K562 (cell line): Measurements from ENCODE around the gene BGN. TPM values are rescaled to one million over a fixed set of nuclear protein-coding genes. Genes with fewer than 3 reads are reported as not detected.

Source experiments
- ATAC-seq: fragments of 200-7000 bp; cut with Tn5 transposase; 3 replicates; pipeline ENCODE4 v1.9.1; 2020; ENCODE audit warnings: moderate library complexity
- BruUV-seq: library from RNA; stranded (reverse); fragments of 400-500 nt; replicated peaks from 2 replicates; lab custom pipeline; 2021; lab: Mats Ljungman, UMichigan
- CTCF ChIA-PET: fragments of 300-600 bp; formaldehyde crosslinking; extraction: SDS; loops from one replicate; lab custom pipeline; 2021; ENCODE audit warnings: low intra/inter-chr PET ratio; lab: Yijun Ruan, JAX
- POLR2A ChIA-PET: fragments of 300-600, 350-650 bp; sonication (Branson Sonifier 250); formaldehyde crosslinking; extraction: SDS; loops from one replicate; lab custom pipeline; 2021; ENCODE audit warnings: antibody characterized with exemption, inconsistent platforms; lab: Yijun Ruan, JAX
- DNase-seq, 4 experiments: peaks; one replicate each; pipeline versions ENCODE4 v3.0.0 to v3.0.0-alpha.2; 2011 to 2018; ENCODE audit warnings: low spot score in 3 of 4, mixed read lengths in 3 of 4; ENCODE audit errors: extremely low read depth in 1 of 4
- FAIRE-seq: peaks from 2 replicates; lab custom pipeline; 2011; peaks lifted over from hg19 to GRCh38; lab: Jason Lieb, UNC
- H2AFZ ChIP-seq: 2 replicates; pipeline ENCODE4 v1.6.0; 2011; ENCODE audit warnings: low read depth, low read length, control low read depth, inconsistent platforms
- H3K27ac ChIP-seq: fragments of 200-600 bp; 3 replicates; pipeline ENCODE4 v1.8.0; 2011; ENCODE audit warnings: low read depth, mild to moderate bottlenecking, control low read depth, inconsistent platforms, low read length, moderate library complexity, mixed read lengths; ENCODE audit errors: extremely low read depth
- H3K27me3 ChIP-seq, 2 experiments: fragments of 300-600 bp in 1 of 2; 2 replicates in 1 of 2; 3 replicates in 1 of 2; pipeline versions ENCODE4 v1.6.0 to v1.8.0; 2011; ENCODE audit warnings: inconsistent platforms in 2 of 2, low read length in 2 of 2, mild to moderate bottlenecking in 1 of 2, mixed read lengths in 1 of 2, moderate library complexity in 1 of 2; ENCODE audit not compliant: control insufficient read depth in 2 of 2, insufficient read depth in 2 of 2
- H3K36me3 ChIP-seq: fragments of 300-600 bp; 3 replicates; pipeline ENCODE4 v1.8.0; 2011; ENCODE audit warnings: mild to moderate bottlenecking, low read length, inconsistent platforms; ENCODE audit not compliant: control insufficient read depth, insufficient read depth
- H3K4me1 ChIP-seq, 2 experiments: fragments of 200-600 bp in 1 of 2; replicated peaks in 1 of 2; 2 replicates in 1 of 2; 3 replicates in 1 of 2; pipeline versions ENCODE4 v1.5.1 to v1.8.0; 2011; ENCODE audit warnings: inconsistent platforms in 2 of 2, low read length in 2 of 2, mild to moderate bottlenecking in 1 of 2, mixed read lengths in 1 of 2, moderate library complexity in 1 of 2; ENCODE audit not compliant: control insufficient read depth in 2 of 2, insufficient read depth in 2 of 2
- H3K4me2 ChIP-seq: 2 replicates; pipeline ENCODE4 v1.6.1; 2011; ENCODE audit warnings: low read length, control low read depth, inconsistent platforms, mixed read lengths; ENCODE audit not compliant: insufficient read depth
- H3K4me3 ChIP-seq: fragments of 200-600 bp; sonication (generic), shearing (Covaris generic); 2 replicates; pipeline ENCODE4 v1.5.1; 2016; ENCODE audit warnings: control low read depth, inconsistent platforms
- H3K79me2 ChIP-seq: fragments of 200-600 bp; 3 replicates; pipeline ENCODE4 v1.8.0; 2011; ENCODE audit warnings: low read length, inconsistent platforms; ENCODE audit not compliant: control insufficient read depth, insufficient read depth
- H3K9ac ChIP-seq, 2 experiments: 2 replicates each; pipeline versions ENCODE4 v1.6.0 to v1.6.1; 2011; ENCODE audit warnings: low read depth in 2 of 2, low read length in 2 of 2, control low read depth in 1 of 2, inconsistent platforms in 1 of 2, mild to moderate bottlenecking in 1 of 2, mixed read lengths in 1 of 2; ENCODE audit not compliant: insufficient read depth in 1 of 2
- H3K9me1 ChIP-seq: one replicate; pipeline ENCODE4 v1.6.0; 2011; ENCODE audit warnings: inconsistent platforms, mild to moderate bottlenecking, low read length, moderate library complexity; ENCODE audit not compliant: control insufficient read depth, insufficient read depth
- H3K9me3 ChIP-seq: replicated peaks from 2 replicates; pipeline ENCODE4 v1.5.1; 2011; ENCODE audit warnings: low read depth, low read length, inconsistent platforms; ENCODE audit not compliant: control insufficient read depth, insufficient read depth
- H4K20me1 ChIP-seq: replicated peaks from 2 replicates; pipeline ENCODE4 v1.6.1; 2011; ENCODE audit warnings: low read length, inconsistent platforms, mixed read lengths; ENCODE audit not compliant: control insufficient read depth, insufficient read depth
- CTBP1 ChIP-seq: fragments of 450-650 bp; IDR thresholded peaks from 2 replicates; pipeline ENCODE4 v1.6.1; 2016; ENCODE audit warnings: borderline replicate concordance
- HLTF ChIP-seq: fragments of 450-650 bp; IDR thresholded peaks from 2 replicates; pipeline ENCODE4 v1.6.1; 2016
- KLF1 ChIP-seq: fragments of 450-650 bp; IDR thresholded peaks from 2 replicates; pipeline ENCODE4 v1.6.1; 2016; ENCODE audit warnings: missing genetic modification characterization, missing compliant biosample characterization
- MAFK ChIP-seq: IDR thresholded peaks from 2 replicates; pipeline ENCODE4 v1.6.1; 2011; ENCODE audit warnings: low read length, improper control_type of control experiment
- MXI1 ChIP-seq: IDR thresholded peaks from 2 replicates; pipeline ENCODE4 v1.6.1; 2011; ENCODE audit warnings: low read depth, mild to moderate bottlenecking, improper control_type of control experiment, low read length
- MYBL2 ChIP-seq, 2 experiments: fragments of 450-650 bp in 1 of 2; sonication (generic) in 1 of 2; formaldehyde crosslinking in 1 of 2; IDR thresholded peaks; 2 replicates each; pipeline versions ENCODE4 v1.6.1 to v1.8.1; 2017 to 2022; ENCODE audit warnings: borderline replicate concordance in 1 of 2, inconsistent platforms in 1 of 2, low read depth in 1 of 2, mild to moderate bottlenecking in 1 of 2, missing genetic modification reagents in 1 of 2, moderate library complexity in 1 of 2
- NFXL1 ChIP-seq: fragments of 450-650 bp; formaldehyde crosslinking; IDR thresholded peaks from 2 replicates; pipeline ENCODE4 v1.4.0; 2021; ENCODE audit warnings: mild to moderate bottlenecking
- RBBP5 ChIP-seq: fragments of 200-600 bp; sonication (generic); IDR thresholded peaks from 2 replicates; pipeline ENCODE4 v1.6.1; 2012; ENCODE audit warnings: borderline replicate concordance, mild to moderate bottlenecking, low read length, control low read depth, inconsistent platforms; ENCODE audit not compliant: insufficient read depth, poor library complexity, severe bottlenecking
- SIN3B ChIP-seq: fragments of 450-650 bp; IDR thresholded peaks from 2 replicates; pipeline ENCODE4 v1.6.1; 2017; ENCODE audit warnings: low read depth, mild to moderate bottlenecking, moderate library complexity
- SMARCA5 ChIP-seq: fragments of 450-650 bp; IDR thresholded peaks from 2 replicates; pipeline ENCODE4 v1.6.1; 2016
- TCFL5 ChIP-seq: fragments of 250-450 bp; sonication (Bioruptor Pico); conservative IDR thresholded peaks from 2 replicates; pipeline ENCODE4 v1.6.1; 2021; ENCODE audit warnings: mild to moderate bottlenecking, moderate library complexity, matching md5 sums
- U2AF1 ChIP-seq: fragments of 200-400 bp; formaldehyde crosslinking; optimal IDR thresholded peaks from 2 replicates; pipeline ENCODE3; 2017; ENCODE audit warnings: mild to moderate bottlenecking, low read depth, low read length, moderate library complexity
- ZC3H4 ChIP-seq: sonication (generic); formaldehyde crosslinking; IDR thresholded peaks from 2 replicates; pipeline ENCODE4 v1.9.0; 2021; ENCODE audit warnings: missing genetic modification reagents, borderline replicate concordance
- ZFX ChIP-seq: sonication (generic); formaldehyde crosslinking; IDR thresholded peaks from 2 replicates; pipeline ENCODE4 v1.8.0; 2022; ENCODE audit warnings: mild to moderate bottlenecking, missing genetic modification reagents, moderate library complexity
- ZNF217 ChIP-seq: sonication (generic); formaldehyde crosslinking; IDR thresholded peaks from 2 replicates; pipeline ENCODE4 v1.8.0; 2022; ENCODE audit warnings: mild to moderate bottlenecking, missing genetic modification reagents
- WGBS: fragments of 100-300 bp; shearing (Covaris generic); methylation state at CpG from one replicate; pipeline ENCODE4 v1.1.6; 2016; ENCODE audit warnings: low coverage, mixed read lengths; ENCODE audit not compliant: insufficient coverage; ENCODE audit errors: missing lambda C conversion rate; 5-methylcytosine and 5-hydroxymethylcytosine counted together
- in situ Hi-C: fragments of 300-500 bp; cut with MboI; formaldehyde crosslinking; loops from 4 replicates; pipeline ENCODE4 v1.15.0; 2018; ENCODE audit warnings: inconsistent platforms, mixed read lengths
- intact Hi-C: fragments of 100-400 bp; cut with micrococcal nuclease; formaldehyde crosslinking; loops from 2 replicates; pipeline ENCODE4 v1.14.2; 2022
- polyA plus RNA-seq, 8 experiments: library from polyadenylated mRNA; depleted of rRNA in 4 of 8; stranded (reverse) in 5 of 8; unstranded in 3 of 8; fragments of >200 nt; fragmentation: Nextera tagmentation in 2 of 8; fragmentation: Illumina TruSeq in 1 of 8; extraction: Ambion mirVana in 2 of 8; extraction: Trizol in 1 of 8; gene quantifications; 2 replicates each; pipeline versions ENCODE4 v1.2.1 to v1.2.3, GENCODE V29; 2011 to 2014; ENCODE audit warnings: inconsistent platforms in 1 of 8, missing spikeins in 1 of 8
- total RNA-seq, 7 experiments: library from RNA; depleted of rRNA in 6 of 7; stranded (reverse); fragments of >200 nt in 6 of 7; fragmentation: Illumina TruSeq in 2 of 7; extraction: Trizol in 2 of 7; gene quantifications; 2 replicates each; pipeline versions ENCODE4 v1.2.1 to v1.2.3, GENCODE V29; 2011 to 2021; ENCODE audit warnings: low replicate concordance in 1 of 7
- TF ChIP-seq, protein P1 (sequence below): fragments of 250-450 bp; sonication (Bioruptor Pico); IDR thresholded peaks from 2 replicates; pipeline ENCODE4 v1.5.0; 2020; ENCODE audit warnings: mild to moderate bottlenecking
- TF ChIP-seq, protein P2 (sequence below), 3 experiments: fragments of 200-800 bp in 1 of 3; sonication (Bioruptor generic) in 1 of 3; sonication (generic) in 1 of 3; formaldehyde crosslinking in 1 of 3; IDR thresholded peaks; 2 replicates each; pipeline versions ENCODE4 v1.6.1 to v1.8.0; 2016 to 2022; ENCODE audit warnings: mild to moderate bottlenecking in 2 of 3, missing compliant biosample characterization in 2 of 3, missing genetic modification characterization in 2 of 3, missing genetic modification reagents in 1 of 3
- TF ChIP-seq, protein P3 (sequence below), 2 experiments: fragments of 450-650 bp in 1 of 2; IDR thresholded peaks; 2 replicates each; pipeline ENCODE4 v1.6.1; 2011 to 2017; ENCODE audit warnings: low read depth in 2 of 2, antibody characterized with exemption in 1 of 2, borderline replicate concordance in 1 of 2, low read length in 1 of 2, mild to moderate bottlenecking in 1 of 2, mixed read lengths in 1 of 2; ENCODE audit not compliant: control insufficient read depth in 1 of 2

Gene BGN
- total and polyA plus RNA-seq, 9 of the 15 experiments (the other 6 are each of a cell fraction or from before 2014, with no cell fraction given) = 0.11 TPM; not detected in 8

DNA sequence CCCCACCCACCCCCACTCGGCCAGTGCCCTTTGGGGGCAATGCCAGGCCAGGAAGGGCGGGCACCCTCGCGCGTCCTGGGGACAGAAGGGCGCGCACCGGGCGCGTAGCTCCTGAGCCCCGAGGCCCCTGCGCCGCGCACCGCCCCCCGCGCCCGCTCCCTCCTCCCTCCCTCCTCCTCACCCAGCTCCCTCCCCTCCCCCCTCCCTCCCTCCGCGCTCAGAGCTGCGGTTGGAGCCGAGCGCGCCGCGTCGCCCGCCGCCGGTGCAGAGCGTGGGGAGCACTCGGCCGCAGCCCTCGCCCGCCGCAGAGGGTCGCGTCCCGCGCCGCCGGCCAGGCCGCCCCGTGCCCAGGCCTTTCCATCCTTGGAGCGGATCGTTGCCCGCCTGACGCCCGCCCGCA, 22.6 kb downstream of the BGN start, which contains the start of gene ATP2B3:
Gene ATP2B3 (plus strand): TSS at position 220 of the 400 bp plus-strand sequence. CDS start 18,606 bp downstream, outside the sequence.
- BruUV-seq = no TSS peak
- Histone ChIP-seq H3K4me1 (peaks cover 0 to 6% of the 10 kb centered on the region in 2 experiments; a peak in 2 of 5 replicates), H4K20me1 (no peaks in the 10 kb centered on the region), H3K27ac (no peak within 1 kb of the TSS), H3K9ac (no peak within 1 kb of the TSS), H3K79me2 (no peaks in the 10 kb centered on the region), H3K9me1 (no peaks in the 10 kb centered on the region), H3K9me3 (no peaks in the 10 kb centered on the region), H3K27me3 (peaks cover under 1 to 30% of the 10 kb centered on the region in 2 experiments; a peak in 3 of 5 replicates), H2AFZ (no peak within 1 kb of the TSS), H3K36me3 (no peaks in the 10 kb centered on the region), H3K4me2 (no peak within 1 kb of the TSS), H3K4me3 (no peak within 1 kb of the TSS)
- DNase-seq = no peak
- no peak for FAIRE-seq
- ChIA-PET POLR2A (no interaction called here), CTCF (no interaction called here)
- intact Hi-C loops (no loop called here), in situ Hi-C loops (no loop called here)
- WGBS = no CpG with 5 or more reads among the region's 50 CpGs
- ATAC-seq = no peak
- TF ChIP-seq MXI1 (no peak), ZNF217 (CRISPR knock-in tag) (no peak), CTBP1 (no peak), MAFK (no peak), TCFL5 (no peak), KLF1 (tag) (no peak), ZC3H4 (CRISPR knock-in tag) (no peak), SMARCA5 (no peak), U2AF1 (no peak), HLTF (no peak), ZFX (CRISPR knock-in tag) (no peak), NFXL1 (CRISPR knock-in tag) (no peak), SIN3B (no peak), RBBP5 (no peak), MYBL2 (IDR thresholded peaks at IDR 0.05; ENCODE audit: low read depth) (no peak), MYBL2 (CRISPR knock-in tag; IDR thresholded peaks at IDR 0.05; ENCODE audit: borderline replicate concordance) (no peak)
- TF ChIP-seq, protein P1, sequence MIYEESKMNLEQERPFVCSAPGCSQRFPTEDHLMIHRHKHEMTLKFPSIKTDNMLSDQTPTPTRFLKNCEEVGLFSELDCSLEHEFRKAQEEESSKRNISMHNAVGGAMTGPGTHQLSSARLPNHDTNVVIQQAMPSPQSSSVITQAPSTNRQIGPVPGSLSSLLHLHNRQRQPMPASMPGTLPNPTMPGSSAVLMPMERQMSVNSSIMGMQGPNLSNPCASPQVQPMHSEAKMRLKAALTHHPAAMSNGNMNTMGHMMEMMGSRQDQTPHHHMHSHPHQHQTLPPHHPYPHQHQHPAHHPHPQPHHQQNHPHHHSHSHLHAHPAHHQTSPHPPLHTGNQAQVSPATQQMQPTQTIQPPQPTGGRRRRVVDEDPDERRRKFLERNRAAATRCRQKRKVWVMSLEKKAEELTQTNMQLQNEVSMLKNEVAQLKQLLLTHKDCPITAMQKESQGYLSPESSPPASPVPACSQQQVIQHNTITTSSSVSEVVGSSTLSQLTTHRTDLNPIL = no peak
- TF ChIP-seq, protein P2, sequence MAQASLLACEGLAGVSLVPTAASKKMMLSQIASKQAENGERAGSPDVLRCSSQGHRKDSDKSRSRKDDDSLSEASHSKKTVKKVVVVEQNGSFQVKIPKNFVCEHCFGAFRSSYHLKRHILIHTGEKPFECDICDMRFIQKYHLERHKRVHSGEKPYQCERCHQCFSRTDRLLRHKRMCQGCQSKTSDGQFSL (CRISPR knock-in tag; IDR thresholded peaks at IDR 0.05) = no peak
- TF ChIP-seq, protein P2 (tag; IDR thresholded peaks at IDR 0.05) = no peak
- TF ChIP-seq, protein P3, sequence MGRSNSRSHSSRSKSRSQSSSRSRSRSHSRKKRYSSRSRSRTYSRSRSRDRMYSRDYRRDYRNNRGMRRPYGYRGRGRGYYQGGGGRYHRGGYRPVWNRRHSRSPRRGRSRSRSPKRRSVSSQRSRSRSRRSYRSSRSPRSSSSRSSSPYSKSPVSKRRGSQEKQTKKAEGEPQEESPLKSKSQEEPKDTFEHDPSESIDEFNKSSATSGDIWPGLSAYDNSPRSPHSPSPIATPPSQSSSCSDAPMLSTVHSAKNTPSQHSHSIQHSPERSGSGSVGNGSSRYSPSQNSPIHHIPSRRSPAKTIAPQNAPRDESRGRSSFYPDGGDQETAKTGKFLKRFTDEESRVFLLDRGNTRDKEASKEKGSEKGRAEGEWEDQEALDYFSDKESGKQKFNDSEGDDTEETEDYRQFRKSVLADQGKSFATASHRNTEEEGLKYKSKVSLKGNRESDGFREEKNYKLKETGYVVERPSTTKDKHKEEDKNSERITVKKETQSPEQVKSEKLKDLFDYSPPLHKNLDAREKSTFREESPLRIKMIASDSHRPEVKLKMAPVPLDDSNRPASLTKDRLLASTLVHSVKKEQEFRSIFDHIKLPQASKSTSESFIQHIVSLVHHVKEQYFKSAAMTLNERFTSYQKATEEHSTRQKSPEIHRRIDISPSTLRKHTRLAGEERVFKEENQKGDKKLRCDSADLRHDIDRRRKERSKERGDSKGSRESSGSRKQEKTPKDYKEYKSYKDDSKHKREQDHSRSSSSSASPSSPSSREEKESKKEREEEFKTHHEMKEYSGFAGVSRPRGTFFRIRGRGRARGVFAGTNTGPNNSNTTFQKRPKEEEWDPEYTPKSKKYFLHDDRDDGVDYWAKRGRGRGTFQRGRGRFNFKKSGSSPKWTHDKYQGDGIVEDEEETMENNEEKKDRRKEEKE (IDR thresholded peaks at IDR 0.05; ENCODE audit: borderline replicate concordance in 1 of 2, control insufficient read depth in 1 of 2, low read depth in 2 of 2, low read length in 1 of 2) = no peak
